Adipose tissue (tissue), 3 donors: ENCODE measurements around the gene GCNT1. TPM values are rescaled to one million over a fixed set of nuclear protein-coding genes. Genes with fewer than 3 reads are reported as not detected.
"Not testable (repeated sequence)": the region's sequence is repeated elsewhere in the genome, so short reads cannot be mapped to it uniquely, and the experiment has no call there.

Source experiments
- H3K27ac ChIP-seq: one replicate; pipeline ENCODE4 v1.5.1; 2013; ENCODE audit warnings: low read depth, low read length
- WGBS, 3 donors: extraction: QIAGEN DNeasy Blood & Tissue Kit; methylation state at CpG; one replicate each; pipeline ENCODE4 v1.1.7; 2013; 5-methylcytosine and 5-hydroxymethylcytosine counted together
- polyA plus RNA-seq, 3 donors: library from polyadenylated mRNA; stranded (reverse); fragments of 200-250 nt; gene quantifications; one replicate each; pipeline ENCODE4 v1.2.3, GENCODE V29; 2013
- donor health status: healthy with polysubstance abuse.
- donor health status: Bipolar disorder and iron deficiency.
- donor health status: healthy.

GCNT1 gene
- polyA plus RNA-seq, 3 donors = 1.1 to 3.5 (median 2.1) TPM

DNA sequence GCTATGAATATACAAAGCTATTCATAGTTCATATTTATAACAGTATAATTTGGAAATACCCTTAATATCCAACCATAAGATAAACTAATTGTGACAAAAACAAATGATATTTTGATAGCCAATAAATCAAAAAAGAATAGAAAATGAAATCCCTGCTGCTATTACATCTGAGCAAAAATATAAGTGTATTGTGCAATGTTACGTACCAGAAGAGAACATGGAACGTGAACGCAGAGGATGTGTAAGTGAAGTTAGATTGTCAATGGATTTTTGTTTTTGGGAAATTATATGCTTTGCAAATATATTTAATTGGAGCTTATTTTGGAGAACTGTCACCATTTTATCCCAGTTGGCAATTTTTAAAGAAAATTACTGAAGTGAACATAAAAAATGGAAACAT is 15.4 kb downstream of the GCNT1 start:
- WGBS, 3 donors = 59 to 93% (median 62%) methylated on average over 3 of the region's 3 CpGs
- H3K27ac ChIP-seq = no peak overlapping the region

DNA sequence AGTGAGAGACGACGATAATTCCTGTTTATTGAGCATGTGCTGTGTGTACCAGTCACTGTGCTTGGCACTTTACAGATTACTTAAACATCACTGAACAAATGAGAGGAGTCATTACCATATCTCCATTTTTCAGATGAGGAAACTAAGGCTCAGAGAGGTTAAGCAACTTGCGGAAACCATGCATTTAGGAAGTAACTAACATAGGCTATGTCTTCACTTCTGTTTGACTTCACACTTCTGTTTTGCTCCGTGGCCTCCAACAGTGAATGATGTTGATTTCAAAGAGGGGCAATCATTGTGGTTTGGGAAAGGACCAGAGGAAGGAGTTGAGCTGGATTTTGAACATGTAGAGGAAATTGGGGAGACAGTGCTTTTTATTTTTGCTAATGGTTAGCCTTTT is 16.7 kb downstream of the GCNT1 start:
- whole genome bisulfite sequencing, 3 donors = 65 to 93% (median 77%) methylated on average over 4 of the region's 4 CpGs
- H3K27ac ChIP-seq = no peak overlapping the region

DNA sequence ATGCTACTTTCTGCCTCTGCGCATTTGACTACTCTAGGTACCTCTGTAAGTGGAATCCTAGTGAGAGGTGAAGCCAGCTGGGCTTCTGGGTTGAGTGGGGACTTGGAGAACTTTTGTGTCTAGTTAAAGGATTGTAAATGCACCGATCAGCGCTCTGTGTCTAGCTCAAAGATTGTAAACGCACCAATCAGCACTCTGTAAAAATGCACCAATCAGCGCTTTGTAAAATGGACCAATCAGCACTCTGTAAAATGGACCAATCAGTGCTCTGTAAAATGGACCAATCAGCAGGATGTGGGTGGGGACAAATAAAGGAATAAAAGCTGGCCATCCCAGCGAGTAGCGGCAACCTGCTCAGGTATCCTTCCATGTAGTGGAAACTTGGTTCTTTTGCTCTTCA is 18.8 kb downstream of the GCNT1 start:
- 84 to 93% (median 86%) methylated on average over 7 of the region's 7 CpGs for WGBS, 3 donors
- not testable (repeated sequence) for H3K27ac ChIP-seq

DNA sequence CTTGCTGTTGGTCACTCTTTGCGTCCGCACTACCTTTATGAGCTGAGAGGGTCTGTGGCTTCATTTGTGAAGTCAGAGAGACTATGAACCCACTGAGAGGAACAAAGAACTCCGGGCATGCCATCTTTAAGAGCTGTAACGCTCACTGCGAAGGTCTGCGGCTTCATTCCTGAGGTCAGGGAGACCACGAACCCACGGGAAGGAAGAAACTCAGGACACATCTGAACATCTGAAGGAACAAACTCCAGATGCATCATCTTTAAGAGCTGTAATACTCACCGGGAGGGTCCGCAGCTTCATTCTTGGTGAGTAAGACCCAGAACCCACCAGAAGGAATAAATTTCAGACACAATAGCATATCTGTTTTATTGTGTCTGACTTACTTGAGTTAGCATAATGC is 19.2 kb downstream of the GCNT1 start:
- 73 to 97% (median 74%) methylated on average over 10 of the region's 10 CpGs for WGBS, 3 donors

DNA sequence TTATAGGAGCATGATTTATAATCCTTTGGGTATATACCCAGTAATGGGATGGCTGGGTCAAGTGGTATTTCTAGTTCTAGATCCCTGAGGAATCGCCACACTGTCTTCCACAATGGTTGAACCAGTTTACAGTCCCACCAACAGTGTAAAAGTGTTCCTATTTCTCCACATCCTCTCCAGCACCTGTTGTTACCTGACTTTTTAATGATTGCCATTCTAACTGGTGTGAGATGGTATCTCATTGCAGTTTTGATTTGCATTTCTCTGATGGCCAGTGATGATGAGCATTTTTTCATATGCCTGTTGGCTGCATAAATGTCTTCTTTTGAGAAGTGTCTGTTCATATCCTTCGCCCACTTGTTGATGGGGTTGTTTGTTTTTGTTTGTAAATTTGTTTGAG is 20.4 kb downstream of the GCNT1 start:
- not testable (repeated sequence) for H3K27ac ChIP-seq
- 90 to 100% (median 90%) methylated on average over 1 to 2 of the region's 2 CpGs for WGBS, 3 donors

More for the DNA sequence above, 19.2 kb downstream of the GCNT1 start:
- no peak overlapping the region for H3K27ac ChIP-seq

DNA sequence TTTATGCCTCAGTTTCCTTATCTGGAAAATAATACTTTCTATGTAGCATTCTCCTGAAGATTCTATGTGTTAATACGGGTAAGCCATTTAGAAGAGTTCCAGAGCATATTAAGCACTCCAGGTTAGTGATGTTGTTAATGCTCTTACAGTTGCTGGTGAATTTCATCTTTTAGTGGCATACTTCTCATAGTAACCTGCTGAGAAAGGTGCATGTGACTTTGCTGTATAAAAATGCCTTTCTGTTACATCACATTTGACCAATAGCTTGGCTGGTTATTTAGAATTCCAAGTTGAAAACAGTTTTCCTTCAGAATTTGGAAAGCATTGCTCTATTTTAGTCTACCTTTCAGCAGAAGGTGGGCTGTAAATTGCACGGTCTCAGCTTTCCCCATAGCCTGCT is 27.2 kb downstream of the GCNT1 start:
- no peak overlapping the region for H3K27ac ChIP-seq
- 91 to 96% (median 92%) methylated on average over 2 of the region's 2 CpGs for WGBS, 3 donors

DNA sequence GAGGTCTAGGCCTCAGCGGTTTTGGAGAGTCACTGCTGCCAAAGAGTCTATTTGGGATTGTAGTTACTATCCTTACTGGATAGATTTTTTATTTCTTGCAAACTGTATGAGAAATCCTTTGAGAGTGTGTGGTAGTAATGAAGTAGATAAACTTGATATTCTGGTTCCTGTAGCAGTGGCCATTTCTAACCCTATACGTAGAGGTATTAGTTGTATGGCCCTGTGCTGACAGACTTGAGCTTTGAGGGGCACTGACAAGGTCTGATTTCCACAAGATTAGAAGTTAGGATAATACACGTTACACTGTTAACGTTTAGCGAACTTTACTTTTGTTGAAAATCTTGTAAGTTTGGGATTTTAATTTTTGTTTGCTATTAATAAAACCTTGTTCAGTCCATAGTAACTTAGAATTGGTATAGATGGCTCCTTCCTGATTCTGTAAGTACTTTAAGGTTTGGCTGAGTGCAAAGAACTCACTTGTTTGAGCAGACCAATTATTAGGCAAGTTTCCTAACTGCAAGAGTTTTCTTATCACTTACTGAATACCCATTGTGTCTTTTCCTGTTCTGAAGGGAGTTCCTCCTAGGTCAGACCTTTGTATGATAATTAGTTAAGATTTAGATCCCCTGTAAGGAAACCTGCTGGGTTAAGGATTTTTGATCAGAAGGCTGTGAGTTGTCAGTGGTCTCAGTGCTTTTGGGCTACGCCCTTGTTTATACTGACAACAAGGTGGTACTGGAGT is 31.4 kb downstream of the GCNT1 start:
- no peak overlapping the region for H3K27ac ChIP-seq
- 69 to 88% (median 72%) methylated on average over 6 of the region's 6 CpGs for WGBS, 3 donors

DNA sequence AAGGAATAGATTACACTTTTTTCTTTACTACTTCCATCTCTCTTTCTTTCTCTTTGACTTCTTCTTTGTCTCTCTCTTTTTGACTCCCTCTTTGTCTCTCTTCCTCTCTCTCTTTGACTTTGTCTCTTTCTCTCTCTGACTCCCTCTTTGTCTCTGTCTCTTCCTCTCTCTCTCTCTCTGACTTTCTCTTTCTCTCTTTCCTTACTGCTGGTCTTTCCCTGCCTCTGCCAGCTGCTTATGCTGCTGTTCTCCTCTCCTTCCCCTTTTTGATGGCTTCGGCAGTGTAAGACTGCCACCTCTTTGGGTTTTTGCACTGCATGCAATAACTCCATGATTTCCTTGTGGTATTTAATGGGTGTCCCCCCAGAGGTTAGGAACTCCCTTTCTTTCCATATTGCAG is 32.1 kb downstream of the GCNT1 start:
- not testable (repeated sequence) for H3K27ac ChIP-seq
- WGBS, 3 donors = 59 to 74% (median 60%) methylated on average over 1 of the region's 1 CpG

DNA sequence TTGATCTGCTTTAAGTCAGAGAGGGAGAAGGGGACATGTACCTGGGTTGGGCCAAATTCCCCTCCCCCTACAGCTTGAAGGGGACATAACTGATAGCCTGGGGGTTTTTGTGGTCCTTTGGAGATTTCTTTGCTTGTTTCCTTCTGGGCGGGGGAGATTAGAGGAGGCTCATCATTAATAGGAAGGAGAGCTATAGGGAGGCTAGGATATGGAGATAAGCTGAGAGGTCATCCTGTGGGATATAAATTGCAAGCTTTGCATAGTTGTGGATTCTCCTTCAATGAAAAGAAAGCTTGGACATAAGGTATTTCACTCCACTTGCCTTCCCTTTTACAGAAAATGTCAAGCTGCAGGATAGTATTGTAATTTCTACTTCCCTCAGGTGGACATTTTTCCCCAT is 34.5 kb downstream of the GCNT1 start:
- not testable (repeated sequence) for H3K27ac ChIP-seq
- 92 to 94% (median 93%) methylated on average over 1 of the region's 1 CpG for WGBS, 3 donors

DNA sequence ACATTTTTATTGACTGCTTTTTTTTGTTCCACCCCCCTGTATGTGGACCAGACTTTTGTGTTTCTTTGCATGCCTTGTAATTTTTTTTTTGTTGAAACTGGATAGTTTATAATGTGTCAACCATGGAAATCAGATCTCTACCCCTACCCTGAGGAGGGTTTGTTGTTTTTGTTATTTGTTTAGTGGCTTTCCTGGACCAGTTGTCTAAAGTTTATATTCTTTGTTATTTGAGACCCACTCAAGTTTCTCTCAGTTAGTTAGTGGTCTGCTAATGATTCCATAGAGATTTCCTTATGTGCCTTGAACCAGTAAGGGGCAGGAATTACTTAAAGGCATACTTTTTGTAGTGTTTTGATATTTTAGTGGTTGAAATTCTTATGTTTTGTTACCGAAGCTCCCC is 41.1 kb downstream of the GCNT1 start:
- no peak overlapping the region for H3K27ac ChIP-seq
- WGBS, 3 donors = 93 to 97% (median 95%) methylated on average over 1 of the region's 1 CpG

DNA sequence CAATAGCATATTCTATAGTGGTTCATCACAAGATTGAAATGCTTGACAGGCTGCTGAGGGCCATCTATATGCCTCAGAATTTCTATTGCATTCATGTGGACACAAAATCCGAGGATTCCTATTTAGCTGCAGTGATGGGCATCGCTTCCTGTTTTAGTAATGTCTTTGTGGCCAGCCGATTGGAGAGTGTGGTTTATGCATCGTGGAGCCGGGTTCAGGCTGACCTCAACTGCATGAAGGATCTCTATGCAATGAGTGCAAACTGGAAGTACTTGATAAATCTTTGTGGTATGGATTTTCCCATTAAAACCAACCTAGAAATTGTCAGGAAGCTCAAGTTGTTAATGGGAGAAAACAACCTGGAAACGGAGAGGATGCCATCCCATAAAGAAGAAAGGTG is 43.8 kb downstream of the GCNT1 start:
- 64 to 91% (median 70%) methylated on average over 6 of the region's 6 CpGs for WGBS, 3 donors
- no peak overlapping the region for H3K27ac ChIP-seq

DNA sequence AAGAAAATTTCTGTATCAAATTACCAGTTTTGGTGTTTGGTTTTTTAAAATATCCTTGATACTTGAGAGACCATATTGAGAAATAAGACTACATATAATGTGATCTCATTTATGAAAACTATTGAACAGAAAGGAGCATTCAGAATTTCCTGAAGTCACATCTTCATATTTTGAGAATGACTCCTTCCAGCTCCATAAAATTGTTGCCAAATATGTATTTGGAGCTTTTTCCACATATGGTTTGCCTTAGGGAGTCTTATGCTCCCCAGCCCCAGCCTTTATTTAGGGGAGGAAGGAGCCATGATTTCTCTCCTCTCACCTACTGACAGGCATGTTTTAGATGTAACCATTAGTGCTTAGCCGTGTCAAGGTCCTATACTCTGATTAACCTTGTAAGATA is 51.1 kb downstream of the GCNT1 start:
- 72 to 90% (median 88%) methylated on average over 1 of the region's 1 CpG for WGBS, 3 donors
- no peak overlapping the region for H3K27ac ChIP-seq

DNA sequence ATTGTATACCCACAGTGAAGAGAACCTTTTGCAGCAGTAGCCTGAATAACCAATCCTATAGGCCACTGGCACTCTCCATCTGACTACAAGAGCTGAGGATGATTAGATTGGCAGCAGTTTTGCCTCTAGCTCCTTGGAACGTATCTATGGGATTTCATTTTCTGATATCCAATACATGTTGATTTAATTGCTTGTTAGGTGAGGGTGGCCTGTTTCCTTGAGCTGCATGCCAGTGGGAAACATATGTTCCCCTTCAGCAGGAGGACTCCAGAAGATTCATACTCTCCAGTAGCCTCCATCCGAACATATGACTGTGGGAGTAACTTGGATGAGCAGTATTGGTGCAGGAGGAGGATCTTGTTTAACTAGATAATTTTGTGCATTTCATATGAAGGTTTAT is 51.5 kb downstream of the GCNT1 start:
- WGBS, 3 donors = 77 to 81% (median 80%) methylated on average over 2 of the region's 2 CpGs
- no peak overlapping the region for H3K27ac ChIP-seq

DNA sequence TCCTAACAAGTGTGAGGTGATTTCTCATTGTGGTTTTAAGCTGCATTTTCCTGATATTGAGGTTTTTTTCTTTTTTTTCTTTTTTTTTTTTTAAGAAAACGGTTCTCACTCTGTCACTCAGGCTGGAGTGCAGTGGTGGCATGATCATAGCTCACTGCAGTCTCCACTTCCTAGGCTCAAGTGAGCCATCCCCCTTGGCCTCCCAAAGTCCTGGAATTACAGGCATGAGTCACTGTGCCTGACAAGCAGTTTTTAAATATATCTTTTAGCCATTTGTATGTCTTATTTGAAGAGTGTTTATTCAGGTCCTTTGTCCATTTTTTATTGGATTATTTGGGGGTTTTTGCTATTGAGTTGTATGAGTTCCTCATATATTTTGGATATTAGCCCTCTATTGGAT is 53.8 kb downstream of the GCNT1 start:
- 38 to 83% (median 61%) methylated on average over 1 of the region's 1 CpG for WGBS, 3 donors
- no peak overlapping the region for H3K27ac ChIP-seq

DNA sequence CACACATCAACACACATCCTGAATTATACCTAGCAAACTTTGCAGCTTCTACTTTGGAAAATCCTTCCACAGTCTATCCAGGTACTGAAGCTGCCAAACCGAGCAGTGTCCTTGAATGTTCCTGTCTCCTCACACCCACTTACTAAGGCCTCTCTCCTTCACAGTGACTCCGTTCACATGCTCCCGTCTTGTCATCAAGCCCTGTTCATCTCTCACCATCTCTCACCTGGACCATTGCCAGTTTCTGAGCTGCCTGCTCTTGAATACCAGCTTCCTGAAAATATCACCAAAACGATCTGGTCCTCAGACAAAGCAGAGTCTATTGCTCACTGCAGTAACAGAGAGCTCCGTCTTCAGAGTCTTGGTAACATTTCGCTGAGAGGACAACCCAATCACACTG is 57.4 kb downstream of the GCNT1 start:
- 53 to 71% (median 56%) methylated on average over 6 of the region's 6 CpGs for WGBS, 3 donors

DNA sequence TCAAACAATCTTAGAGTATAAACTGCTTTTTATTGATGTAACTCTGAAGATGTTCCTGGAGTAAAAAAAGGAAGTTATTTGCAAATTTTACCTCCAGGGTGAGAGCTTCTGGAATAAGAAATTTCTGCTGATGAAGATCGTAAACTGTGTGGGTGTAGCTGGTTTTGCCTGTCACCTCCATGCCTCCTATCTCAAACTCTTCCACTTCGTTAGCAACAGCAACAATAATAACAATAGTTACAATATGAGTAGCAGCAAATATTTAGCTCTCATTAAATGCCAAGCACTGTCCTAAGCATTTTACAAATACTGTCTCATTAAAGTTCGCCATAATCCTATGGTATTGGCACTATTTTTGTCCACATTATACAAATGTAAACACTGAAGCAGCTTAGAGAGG is 57.9 kb downstream of the GCNT1 start:
- WGBS, 3 donors = 81 to 91% (median 84%) methylated on average over 3 of the region's 3 CpGs
- no peak overlapping the region for H3K27ac ChIP-seq

More for the DNA sequence above, 57.4 kb downstream of the GCNT1 start:
- H3K27ac ChIP-seq = no peak overlapping the region

DNA sequence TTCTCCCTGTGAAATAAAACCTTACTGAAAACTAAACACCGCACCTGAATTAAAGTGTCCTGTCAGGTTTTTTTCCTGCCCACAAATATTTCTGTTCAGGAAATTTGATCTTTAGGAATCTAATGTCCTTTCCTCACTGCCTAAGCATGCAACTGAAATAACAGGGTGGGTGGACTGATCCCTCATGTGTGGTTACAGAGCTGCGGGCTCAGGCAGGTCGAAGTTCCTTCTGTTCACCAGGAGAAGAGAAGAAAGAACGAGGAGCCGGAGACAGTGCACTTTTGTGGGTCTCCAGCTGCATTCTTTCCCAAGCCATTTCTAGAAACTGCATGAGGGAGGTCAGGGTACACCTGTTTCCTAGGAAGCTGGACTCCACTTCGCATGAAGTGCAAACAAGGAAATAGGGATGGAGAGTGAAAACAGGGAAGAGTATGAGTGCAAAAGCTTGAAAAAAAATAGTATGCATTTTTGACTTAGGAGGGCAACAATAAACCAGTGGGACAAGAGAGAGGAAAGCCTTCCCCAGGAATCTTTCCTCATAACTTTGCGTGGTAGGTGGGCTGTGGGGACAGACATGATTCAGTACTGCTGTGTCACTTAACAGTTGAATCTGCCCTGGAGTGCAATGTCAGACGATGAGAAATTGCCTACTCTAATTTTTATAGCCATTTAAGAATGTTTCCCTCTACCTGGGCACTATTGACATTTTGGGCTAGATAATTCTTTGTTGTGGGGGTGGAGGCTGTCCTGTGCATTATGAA is 60.3 kb downstream of the GCNT1 start:
- H3K27ac ChIP-seq = no peak overlapping the region
- 43 to 73% (median 71%) methylated on average over 8 of the region's 8 CpGs for WGBS, 3 donors

DNA sequence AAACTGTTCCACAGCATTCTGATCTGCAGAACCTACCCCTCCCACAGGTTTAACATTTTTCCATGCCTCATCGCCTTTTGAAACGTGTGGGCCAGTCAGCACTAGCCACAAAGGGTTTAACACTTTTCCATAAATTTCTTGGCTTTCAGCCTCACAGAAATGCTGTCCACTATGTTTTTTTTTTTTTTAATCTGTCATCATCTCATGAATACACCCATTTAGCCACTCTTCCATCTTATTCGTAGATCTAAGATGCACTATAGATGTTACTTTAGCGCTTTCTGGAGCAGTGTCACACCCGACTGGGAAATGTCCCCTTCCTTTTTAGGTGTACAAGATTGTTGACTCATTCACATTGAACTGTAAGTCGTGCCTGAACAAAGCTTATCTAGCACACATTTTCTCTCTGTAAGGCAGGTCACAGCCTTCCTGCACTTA is 62.3 kb downstream of the GCNT1 start:
- 76 to 86% (median 81%) methylated on average over 6 of the region's 6 CpGs for WGBS, 3 donors
- H3K27ac ChIP-seq = no peak overlapping the region

DNA sequence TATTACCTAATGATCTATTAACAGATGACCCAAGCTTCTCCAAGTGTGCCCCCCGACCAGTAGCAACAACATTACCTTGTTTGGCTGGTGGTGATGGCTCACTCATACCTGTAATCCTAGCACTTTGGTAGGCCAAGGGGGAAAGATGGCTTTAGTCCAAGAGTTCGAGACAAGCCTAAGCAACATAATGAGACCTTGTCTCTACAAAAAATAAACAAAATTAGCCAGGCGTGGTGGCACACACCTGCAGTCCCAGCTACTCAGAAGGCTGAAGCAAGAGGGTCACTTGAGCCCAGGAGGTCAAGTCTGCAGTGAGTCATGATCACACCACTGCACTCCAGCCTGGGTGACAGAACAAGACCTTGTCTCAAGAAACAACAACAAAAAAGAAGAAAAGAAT is 62.9 kb downstream of the GCNT1 start:
- H3K27ac ChIP-seq = no peak overlapping the region

More for the DNA sequence above, 62.9 kb downstream of the GCNT1 start:
- 74 to 87% (median 84%) methylated on average over 3 of the region's 3 CpGs for WGBS, 3 donors
